ENCODE results near the gene BRWD1. TPM values are rescaled to one million over a fixed set of nuclear protein-coding genes. Genes with fewer than 3 reads are reported as not detected.
"Not testable (repeated sequence)": the region's sequence is repeated elsewhere in the genome, so short reads cannot be mapped to it uniquely, and the experiment has no call there.

The BRWD1 gene
- total RNA-seq, 1 donor from 2014 or later: 40.3 TPM

DNA sequence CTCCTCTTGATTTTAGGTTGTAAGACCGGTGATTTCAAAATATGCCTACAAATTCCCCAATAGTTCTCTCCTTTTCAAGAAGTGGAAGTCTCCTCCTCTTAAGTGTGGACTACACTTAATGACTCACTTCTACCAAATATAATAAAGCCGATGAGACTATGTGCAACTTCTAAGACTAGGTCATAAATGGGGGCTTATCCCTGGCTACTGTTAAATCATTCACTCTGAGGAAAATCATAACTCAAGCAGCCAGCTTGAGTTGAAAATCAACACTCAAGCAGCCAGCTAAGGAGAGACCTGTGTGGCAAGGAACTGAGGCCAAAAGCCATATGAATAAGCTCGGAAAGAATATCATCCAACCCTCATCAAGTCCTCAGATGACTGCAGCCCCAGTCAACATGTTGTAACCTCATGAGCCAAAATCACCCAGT, 80.6 kb downstream of the BRWD1 start:
- ChIA-PET POLR2A (no interaction called here), CTCF (no interaction called here)
- Mint-ChIP-seq H3K27ac (no peak overlapping the region), H3K36me3 (ENCODE audit: low read depth) (peaks cover 78% of the 10 kb centered on the region), H3K4me1 (no peaks in the 10 kb centered on the region), H3K4me3 (no peak overlapping the region), H3K9me3 (no peaks in the 10 kb centered on the region), H3K27me3 (no peaks in the 10 kb centered on the region)
- TF ChIP-seq CTCF (IDR thresholded peaks at IDR 0.05): no peak
- no peak for ATAC-seq (ENCODE audit: low read depth)
- intact Hi-C loops (cut with micrococcal nuclease): no loop called here
- DNase-seq: no peak

GRCh38 chr21:39224930-39225329, 88.5 kb downstream of the BRWD1 start:
- no peak for TF ChIP-seq CTCF (IDR thresholded peaks at IDR 0.05)
- no peaks in the 10 kb centered on the region for H3K4me1 Mint-ChIP-seq
- CTCF ChIA-PET: no interaction called here
- no peak overlapping the region for H3K27ac Mint-ChIP-seq
- H3K4me3 Mint-ChIP-seq: no peak overlapping the region
- H3K9me3 Mint-ChIP-seq: no peaks in the 10 kb centered on the region
- ATAC-seq (ENCODE audit: low read depth) (no peak), DNase-seq (no peak)
- POLR2A ChIA-PET: no interaction called here
- no peaks in the 10 kb centered on the region for H3K27me3 Mint-ChIP-seq
- H3K36me3 Mint-ChIP-seq (ENCODE audit: low read depth): peaks cover 70% of the 10 kb centered on the region
- intact Hi-C loops (cut with micrococcal nuclease): no loop called here

DNA sequence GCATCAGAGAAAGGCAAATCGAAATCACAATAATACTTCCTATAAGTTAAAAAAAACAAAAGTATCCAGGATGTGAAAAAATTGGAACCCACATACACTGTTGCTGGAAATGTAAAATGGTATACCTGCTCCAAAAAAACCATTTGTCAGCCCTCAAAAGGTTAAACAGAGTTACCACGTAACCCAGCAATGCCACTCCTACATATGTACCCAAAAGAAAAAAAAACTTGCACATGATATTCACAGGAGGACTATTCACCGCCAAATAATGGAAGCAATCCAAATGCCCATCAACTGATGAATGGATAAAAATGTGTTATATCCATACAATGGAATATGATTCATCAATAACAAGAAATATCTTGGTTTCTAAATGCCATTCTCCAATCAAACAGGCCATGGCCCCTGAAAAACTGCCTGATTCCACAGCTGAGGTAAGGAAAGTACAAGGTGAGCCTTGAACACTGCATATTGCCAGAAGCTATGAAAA, 91.4 kb downstream of the BRWD1 start:
- ChIA-PET POLR2A (no interaction called here), CTCF (interaction anchor here (0.6 kb wide), 1 partner anchor 83 kb away, joined by 3 read pairs; no protein-coding TSS in a partner anchor)
- H3K4me1 Mint-ChIP-seq: no peaks in the 10 kb centered on the region
- intact Hi-C loops (cut with micrococcal nuclease): no loop called here
- TF ChIP-seq CTCF (IDR thresholded peaks at IDR 0.05): no peak
- peaks cover 72% of the 10 kb centered on the region for H3K36me3 Mint-ChIP-seq (ENCODE audit: low read depth)
- no peak overlapping the region for H3K4me3 Mint-ChIP-seq
- ATAC-seq (ENCODE audit: low read depth) (no peak), DNase-seq (no peak)
- no peaks in the 10 kb centered on the region for H3K9me3 Mint-ChIP-seq
- no peak overlapping the region for H3K27ac Mint-ChIP-seq
- H3K27me3 Mint-ChIP-seq: no peaks in the 10 kb centered on the region

- peaks cover 72% of the 10 kb centered on the region for H3K36me3 Mint-ChIP-seq (ENCODE audit: low read depth)
- no peak for TF ChIP-seq CTCF (IDR thresholded peaks at IDR 0.05)
- H3K4me1 Mint-ChIP-seq: no peaks in the 10 kb centered on the region
- H3K27ac Mint-ChIP-seq: no peak overlapping the region
- no peaks in the 10 kb centered on the region for H3K27me3 Mint-ChIP-seq
- H3K9me3 Mint-ChIP-seq: no peaks in the 10 kb centered on the region
- CTCF ChIA-PET: no interaction called here
- H3K4me3 Mint-ChIP-seq: no peak overlapping the region
- ATAC-seq (ENCODE audit: low read depth) (no peak), DNase-seq (no peak)
- intact Hi-C loops (cut with micrococcal nuclease): no loop called here
- POLR2A ChIA-PET: no interaction called here
These were observed 92.0 kb downstream of the BRWD1 start for GRCh38 chr21:39221282-39221996.

DNA sequence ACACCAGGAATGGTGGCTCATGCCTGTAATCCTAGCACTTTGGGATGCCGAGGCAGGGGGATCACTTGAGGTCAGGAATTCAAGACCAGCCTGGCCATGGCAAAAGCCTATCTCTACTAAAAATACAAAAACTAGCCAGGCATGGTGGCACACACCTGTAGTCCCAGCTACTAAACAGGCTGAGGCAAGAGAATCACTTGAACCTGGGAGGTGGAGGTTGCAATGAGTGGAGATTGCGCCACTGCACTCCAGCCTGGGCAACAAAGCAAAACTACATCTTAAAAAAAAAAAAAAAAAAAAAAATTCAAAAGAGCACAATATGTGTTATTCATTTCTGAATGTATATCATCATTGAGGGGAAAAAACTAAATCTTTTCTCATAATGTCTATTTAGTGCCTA, 92.6 kb downstream of the BRWD1 start:
- POLR2A ChIA-PET: not testable (repeated sequence)
- H3K36me3 Mint-ChIP-seq (ENCODE audit: low read depth): peaks cover 70% of the 10 kb centered on the region

More for the DNA sequence above, 92.6 kb downstream of the BRWD1 start:
- H3K27me3 Mint-ChIP-seq; intact Hi-C loops (cut with micrococcal nuclease); H3K4me1 Mint-ChIP-seq; CTCF ChIA-PET; H3K4me3 Mint-ChIP-seq; DNase-seq; ATAC-seq (ENCODE audit: low read depth); H3K27ac Mint-ChIP-seq; H3K9me3 Mint-ChIP-seq: not testable (repeated sequence)
